Middle frontal gyrus (tissue), 1 donor: ENCODE data around the gene CATSPER3.

ENCODE experiments used
- DNase-seq: peaks from one replicate; pipeline ENCODE4 v3.0.0-alpha.2; 2015; ENCODE audit warnings: low spot score; ENCODE audit errors: extremely low spot score

Gene CATSPER3

DNA sequence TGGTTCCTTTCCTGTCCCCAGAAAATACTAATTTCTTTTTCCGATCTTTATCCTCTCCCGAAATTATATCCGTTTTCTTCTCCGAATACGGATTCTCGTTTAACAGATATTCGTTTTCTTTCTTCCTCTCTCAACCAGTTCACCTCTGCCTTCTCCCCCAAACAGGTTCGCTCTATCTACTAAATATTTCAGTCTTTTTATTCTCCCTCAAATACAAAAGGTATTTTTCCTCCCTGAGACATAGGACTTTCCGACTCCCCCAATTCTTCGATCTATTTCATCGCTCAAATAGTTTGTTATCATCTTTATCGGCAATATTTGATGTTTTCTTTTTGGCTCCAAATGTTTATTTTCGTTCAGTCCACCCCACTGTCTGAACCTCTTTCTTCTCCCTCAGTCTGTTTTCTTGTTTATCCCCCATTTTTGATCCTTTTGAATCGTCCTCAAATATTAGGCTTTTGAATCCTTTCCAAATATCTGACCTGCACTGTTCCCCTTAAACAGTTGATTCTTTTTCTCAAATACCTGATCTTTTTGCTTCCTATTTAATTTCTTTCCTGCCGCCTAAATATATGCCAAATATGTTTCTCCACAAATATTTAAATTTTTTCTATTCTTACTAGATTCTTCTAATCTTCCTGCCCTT is 61.9 kb downstream of the CATSPER3 start:
- DNase-seq = no peak

- no peak for DNase-seq
Observed at GRCh38 chr5:135030123-135030955, 62.6 kb downstream of the CATSPER3 start.

- DNase-seq = no peak
Observed at GRCh38 chr5:135030956-135031812, 63.5 kb downstream of the CATSPER3 start.

GRCh38 chr5:135031813-135032694 is 64.3 kb downstream of the CATSPER3 start:
- DNase-seq = no peak

- DNase-seq = no peak
Observed at GRCh38 chr5:135032695-135032998, 64.9 kb downstream of the CATSPER3 start.

DNA sequence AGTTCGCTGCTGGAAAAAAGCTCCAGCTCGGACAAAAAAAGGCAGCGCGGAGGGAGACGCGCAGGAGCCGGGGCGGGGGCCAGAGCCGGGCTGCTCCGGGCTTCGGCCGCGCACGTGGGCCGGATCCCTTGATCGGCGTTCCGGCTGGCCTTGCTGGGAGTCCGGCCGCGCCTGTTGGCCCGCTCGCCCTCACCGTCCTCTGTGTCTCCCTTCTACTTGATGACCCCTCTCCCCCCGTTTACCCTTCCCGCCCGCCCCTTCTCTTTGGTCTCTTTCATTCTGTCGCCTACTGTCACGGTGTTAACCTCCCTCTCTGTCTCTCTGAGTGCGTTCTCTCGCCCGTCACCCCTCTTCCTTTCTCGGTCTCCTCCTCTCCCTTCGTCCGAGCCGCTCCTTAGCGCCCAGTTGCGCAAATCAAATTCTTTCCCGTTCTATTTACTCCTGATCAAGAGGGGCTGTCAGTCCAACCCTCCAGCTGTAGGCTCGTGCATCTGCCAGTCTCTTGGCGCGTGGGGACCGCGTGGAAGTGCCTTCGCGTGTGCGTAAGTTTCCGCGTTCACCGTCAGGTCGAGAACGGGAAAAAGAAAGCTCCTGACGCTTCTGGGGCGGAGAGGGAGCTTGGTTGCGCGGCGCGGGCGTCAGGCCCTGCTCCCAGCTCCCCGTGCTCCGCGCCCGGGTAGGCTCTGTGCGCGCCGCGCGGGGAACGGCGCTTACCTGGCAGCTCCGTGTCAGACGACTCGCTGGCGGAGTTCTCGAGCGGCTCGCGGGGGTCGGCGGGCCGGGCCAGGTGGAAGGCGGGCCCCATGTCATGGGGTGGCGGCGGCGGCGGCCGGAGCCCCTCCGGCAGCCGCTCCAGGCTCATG is 65.5 kb downstream of the CATSPER3 start:
- no peak for DNase-seq

GRCh38 chr5:135033901-135034235 is 66.2 kb downstream of the CATSPER3 start, which contains the start of gene PITX1:
Gene PITX1 (minus strand): TSS chr5:135034228. CDS start chr5:135033881, 347 bp downstream.
- DNase-seq = no peak

GRCh38 chr5:135034236-135034962 is 66.7 kb downstream of the CATSPER3 start:
- DNase-seq = no peak

GRCh38 chr5:135034963-135035677 is 67.4 kb downstream of the CATSPER3 start:
- DNase-seq = no peak

DNA sequence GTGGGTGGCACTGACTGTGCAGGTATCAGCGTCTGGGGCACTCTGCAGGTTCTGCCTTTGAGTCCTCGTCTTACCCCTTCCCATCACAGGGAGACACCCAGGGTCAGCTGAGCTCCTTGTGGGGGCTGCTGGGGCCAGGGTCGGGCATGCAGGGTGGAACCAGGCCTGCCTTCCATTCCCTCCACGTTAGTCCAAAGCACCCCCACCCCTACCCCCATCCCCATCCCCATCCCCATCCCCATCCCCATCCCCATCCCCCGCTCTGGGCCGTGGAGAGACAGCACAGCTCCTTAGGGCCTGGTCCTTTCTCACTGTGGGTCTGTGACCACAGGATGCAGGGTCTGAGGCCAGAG is 67.9 kb downstream of the CATSPER3 start:
- no peak for DNase-seq

DNA sequence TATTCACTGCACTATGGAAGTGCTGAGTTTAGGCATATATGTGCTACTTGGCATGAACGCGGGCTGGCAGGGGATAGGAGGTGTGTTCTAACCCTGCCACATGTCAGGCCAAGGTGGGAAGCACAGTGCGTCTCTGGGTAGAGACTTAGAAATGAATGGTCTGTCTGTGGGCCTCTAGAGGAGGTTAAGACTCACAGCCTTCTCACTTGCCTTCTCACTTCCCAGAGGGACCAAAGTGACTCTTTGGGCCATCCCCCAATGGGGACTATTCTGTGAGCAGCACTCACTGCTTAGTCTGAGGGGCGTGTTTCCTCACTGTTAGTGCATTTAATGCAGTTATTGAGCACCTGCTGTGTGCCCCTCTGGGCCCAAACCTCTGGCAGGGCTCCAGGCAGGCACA is 68.7 kb downstream of the CATSPER3 start:
- no peak for DNase-seq

- DNase-seq = no peak
Observed at GRCh38 chr5:135037519-135038204, 70.0 kb downstream of the CATSPER3 start.

GRCh38 chr5:135038205-135038812 is 70.6 kb downstream of the CATSPER3 start:
- no peak for DNase-seq

DNA sequence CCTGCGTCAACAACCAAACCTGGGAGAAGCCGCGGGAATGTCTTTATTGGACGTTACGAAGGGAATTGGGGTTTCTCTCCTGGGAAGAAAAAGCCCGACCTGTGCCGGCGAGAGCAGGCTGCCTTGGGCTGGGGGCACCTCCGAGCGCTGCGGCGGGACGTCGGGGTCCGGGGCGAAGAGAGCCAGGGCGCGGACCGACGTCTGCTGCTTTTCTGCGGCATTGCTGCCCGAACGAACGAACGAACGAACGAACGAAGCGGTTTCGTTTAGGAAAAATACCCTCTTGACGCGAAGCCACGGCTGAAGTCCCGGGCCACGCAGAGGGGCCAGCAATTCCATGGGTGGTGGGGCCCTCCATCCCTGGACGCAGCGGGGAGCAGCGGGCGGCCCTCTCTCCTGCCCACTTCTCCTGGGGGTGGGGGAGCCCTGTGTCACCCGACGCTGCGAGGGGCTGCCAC is 71.1 kb downstream of the CATSPER3 start:
- no peak for DNase-seq

DNA sequence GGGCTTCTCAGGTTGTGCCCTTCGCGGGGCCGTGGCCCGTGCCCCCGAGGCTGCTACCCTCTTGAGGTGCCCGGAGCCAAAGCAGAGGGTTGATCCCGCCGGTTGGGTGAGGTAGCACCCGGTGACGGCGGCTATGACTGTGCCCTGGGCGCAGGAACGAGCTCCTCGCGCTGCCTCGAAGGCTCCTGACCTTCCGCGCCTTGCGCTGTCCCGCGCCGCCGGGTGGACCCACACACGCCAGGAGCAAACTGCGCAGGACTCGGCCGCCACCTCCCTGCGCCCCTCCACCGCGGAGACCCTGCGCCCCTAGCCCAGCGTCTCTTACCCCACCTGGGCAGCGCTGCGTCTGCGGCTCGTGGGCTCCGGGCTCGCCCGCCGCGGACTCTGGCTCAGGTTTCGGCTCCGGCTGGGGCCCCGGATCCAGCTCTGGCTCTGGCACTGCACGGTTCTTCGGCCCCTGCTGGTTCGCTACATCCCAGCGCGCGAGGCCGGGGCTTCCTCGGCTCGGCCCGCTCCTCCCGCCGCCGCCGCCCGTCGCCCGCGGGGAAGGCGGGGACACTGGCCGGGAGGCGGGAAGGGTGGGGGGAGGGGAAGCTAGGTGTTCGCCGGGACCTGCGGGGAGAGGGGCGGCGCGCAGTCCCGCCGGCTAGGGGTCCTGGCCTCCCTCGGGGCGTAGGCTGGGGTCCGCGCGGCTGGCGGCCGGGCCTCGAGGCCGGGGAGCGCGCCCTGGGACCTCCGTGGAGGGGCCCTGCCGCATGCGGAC is 71.7 kb downstream of the CATSPER3 start:
- no peak for DNase-seq

GRCh38 chr5:135040034-135040332 is 72.3 kb downstream of the CATSPER3 start:
- no peak for DNase-seq
